Breast epithelium (tissue), 4 donors: Measurements from ENCODE around the gene LEPR. TPM values are rescaled to one million over a fixed set of nuclear protein-coding genes. Genes with fewer than 3 reads are reported as not detected.

Source experiments
- DNase-seq, 2 donors: peaks; one replicate each; pipeline ENCODE4 v3.0.0-alpha.2; 2019; ENCODE audit warnings: low spot score in 2 of 2
- H3K27ac ChIP-seq, 2 donors: fragments of 200-600 bp; sonication (generic) in 1 of 2; one replicate each; pipeline ENCODE4 v1.5.1; 2016 to 2019; ENCODE audit warnings: mild to moderate bottlenecking in 1 of 2
- H3K27me3 ChIP-seq, 2 donors: fragments of 200-600 bp; sonication (generic) in 1 of 2; one replicate each; pipeline versions ENCODE4 v1.5.1 to v1.6.0; 2017 to 2019; ENCODE audit warnings: control low read depth in 1 of 2, mild to moderate bottlenecking in 1 of 2
- H3K36me3 ChIP-seq: fragments of 200-600 bp; one replicate; pipeline ENCODE4 v1.5.1; 2019
- H3K4me1 ChIP-seq, 2 donors: fragments of 200-600 bp; sonication (generic); one replicate each; pipeline ENCODE4 v1.5.1; 2016 to 2019; ENCODE audit warnings: control low read depth in 1 of 2
- H3K4me3 ChIP-seq, 3 donors: fragments of 200-600 bp; sonication (generic); 1 replicate in 2 of 3; 2 replicates in 1 of 3; pipeline ENCODE4 v1.5.1; 2016 to 2019; ENCODE audit warnings: mild to moderate bottlenecking in 3 of 3, moderate library complexity in 2 of 3
- H3K9me3 ChIP-seq, 2 donors: fragments of 200-600 bp; sonication (generic) in 1 of 2; one replicate each; pipeline ENCODE4 v1.5.1; 2016 to 2019; ENCODE audit warnings: control low read depth in 1 of 2
- POLR2A ChIP-seq: fragments of 450-650 bp; IDR thresholded peaks from one replicate; pipeline ENCODE4 v1.6.1; 2016; ENCODE audit warnings: antibody characterized with exemption, mild to moderate bottlenecking, moderate library complexity
- POLR2AphosphoS5 ChIP-seq, 3 donors: sonication (generic); formaldehyde crosslinking; IDR thresholded peaks; one replicate each; pipeline ENCODE4 v1.6.1; 2017; ENCODE audit warnings: antibody characterized with exemption in 3 of 3
- intact Hi-C: fragments of 100-400 bp; cut with DNase I; formaldehyde crosslinking; loops from one replicate; pipeline ENCODE4 v1.15.1; 2023; ENCODE audit warnings: low total_unique reads
- total RNA-seq, 3 donors: library from RNA; depleted of rRNA; stranded (reverse); fragments of >200 nt; gene quantifications; one replicate each; pipeline ENCODE4 v1.1.0, GENCODE V29; 2016
- TF ChIP-seq, protein P1 (sequence below), 3 donors: fragments of 450-650 bp; IDR thresholded peaks; one replicate each; pipeline ENCODE4 v1.5.1; 2016 to 2017; ENCODE audit warnings: antibody characterized with exemption in 3 of 3, mild to moderate bottlenecking in 3 of 3, moderate library complexity in 3 of 3

Gene LEPR
- total RNA-seq, 3 donors from 2014 or later = 23.3 to 49.5 (median 23.5) TPM

DNA sequence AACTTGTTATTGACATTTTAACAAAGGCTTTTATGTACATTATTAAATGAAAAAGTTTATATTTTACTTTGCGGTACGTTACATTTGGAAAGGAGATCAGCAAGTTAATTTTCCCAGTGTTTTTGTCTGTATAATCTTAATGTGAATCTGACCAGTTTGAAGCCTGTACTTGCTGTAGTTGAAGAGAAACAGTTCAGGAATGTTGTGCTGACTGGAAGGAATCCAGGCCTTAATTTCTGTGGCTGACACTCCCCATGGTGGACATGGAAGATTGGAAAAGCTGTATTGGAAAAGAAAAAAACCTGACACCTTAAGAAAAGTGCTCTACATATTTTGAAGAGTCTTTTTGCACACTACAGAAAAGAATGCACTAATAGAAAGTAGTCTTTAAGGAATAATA lies 15.5 kb downstream of the LEPR start:
- Histone ChIP-seq H3K27me3 (no peaks in the 10 kb centered on the region), H3K4me1 (peaks cover 0 to 4% of the 10 kb centered on the region in 2 donors), H3K27ac (peak overlapping the region in 1 of 2 donors; percentile 17), H3K9me3 (no peaks in the 10 kb centered on the region), H3K36me3 (no peaks in the 10 kb centered on the region), H3K4me3 (no peak overlapping the region)
- no peak for TF ChIP-seq POLR2A
- TF ChIP-seq POLR2AphosphoS5 (IDR thresholded peaks at IDR 0.05) = no peak
- TF ChIP-seq, protein P1, sequence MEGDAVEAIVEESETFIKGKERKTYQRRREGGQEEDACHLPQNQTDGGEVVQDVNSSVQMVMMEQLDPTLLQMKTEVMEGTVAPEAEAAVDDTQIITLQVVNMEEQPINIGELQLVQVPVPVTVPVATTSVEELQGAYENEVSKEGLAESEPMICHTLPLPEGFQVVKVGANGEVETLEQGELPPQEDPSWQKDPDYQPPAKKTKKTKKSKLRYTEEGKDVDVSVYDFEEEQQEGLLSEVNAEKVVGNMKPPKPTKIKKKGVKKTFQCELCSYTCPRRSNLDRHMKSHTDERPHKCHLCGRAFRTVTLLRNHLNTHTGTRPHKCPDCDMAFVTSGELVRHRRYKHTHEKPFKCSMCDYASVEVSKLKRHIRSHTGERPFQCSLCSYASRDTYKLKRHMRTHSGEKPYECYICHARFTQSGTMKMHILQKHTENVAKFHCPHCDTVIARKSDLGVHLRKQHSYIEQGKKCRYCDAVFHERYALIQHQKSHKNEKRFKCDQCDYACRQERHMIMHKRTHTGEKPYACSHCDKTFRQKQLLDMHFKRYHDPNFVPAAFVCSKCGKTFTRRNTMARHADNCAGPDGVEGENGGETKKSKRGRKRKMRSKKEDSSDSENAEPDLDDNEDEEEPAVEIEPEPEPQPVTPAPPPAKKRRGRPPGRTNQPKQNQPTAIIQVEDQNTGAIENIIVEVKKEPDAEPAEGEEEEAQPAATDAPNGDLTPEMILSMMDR (IDR thresholded peaks at IDR 0.05) = no peak
- no peak for DNase-seq
- intact Hi-C loops = no loop called here

DNA sequence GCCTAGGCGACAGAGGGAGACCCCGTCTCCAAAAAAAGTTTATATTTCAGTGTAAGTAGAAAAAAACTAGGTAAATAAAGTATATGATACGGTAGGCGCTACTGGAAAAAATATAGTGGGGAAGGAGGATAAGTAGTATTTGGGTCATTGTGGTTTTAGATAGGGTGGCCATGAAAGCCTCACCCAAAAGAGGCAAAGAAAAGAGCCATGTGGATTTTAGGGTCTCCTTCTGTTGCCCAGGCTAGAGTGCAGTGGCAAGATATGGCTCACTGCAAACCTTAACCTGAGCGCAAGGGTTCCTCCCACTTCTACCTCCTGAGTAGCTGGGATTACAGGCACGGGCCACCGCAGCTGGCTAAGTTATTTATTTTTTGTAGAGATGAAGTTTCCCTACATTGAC lies 17.1 kb downstream of the LEPR start:
- TF ChIP-seq, protein P1 (IDR thresholded peaks at IDR 0.05) = no peak
- TF ChIP-seq POLR2AphosphoS5 (IDR thresholded peaks at IDR 0.05) = no peak
- no peak for TF ChIP-seq POLR2A
- H3K4me3 ChIP-seq = no peak overlapping the region
- H3K36me3 ChIP-seq = no peaks in the 10 kb centered on the region
- peaks cover 0 to 4% of the 10 kb centered on the region in 2 donors for H3K4me1 ChIP-seq
- no peaks in the 10 kb centered on the region for H3K27me3 ChIP-seq
- no peak for DNase-seq
- no peak overlapping the region for H3K27ac ChIP-seq
- intact Hi-C loops = no loop called here
- no peaks in the 10 kb centered on the region for H3K9me3 ChIP-seq

DNA sequence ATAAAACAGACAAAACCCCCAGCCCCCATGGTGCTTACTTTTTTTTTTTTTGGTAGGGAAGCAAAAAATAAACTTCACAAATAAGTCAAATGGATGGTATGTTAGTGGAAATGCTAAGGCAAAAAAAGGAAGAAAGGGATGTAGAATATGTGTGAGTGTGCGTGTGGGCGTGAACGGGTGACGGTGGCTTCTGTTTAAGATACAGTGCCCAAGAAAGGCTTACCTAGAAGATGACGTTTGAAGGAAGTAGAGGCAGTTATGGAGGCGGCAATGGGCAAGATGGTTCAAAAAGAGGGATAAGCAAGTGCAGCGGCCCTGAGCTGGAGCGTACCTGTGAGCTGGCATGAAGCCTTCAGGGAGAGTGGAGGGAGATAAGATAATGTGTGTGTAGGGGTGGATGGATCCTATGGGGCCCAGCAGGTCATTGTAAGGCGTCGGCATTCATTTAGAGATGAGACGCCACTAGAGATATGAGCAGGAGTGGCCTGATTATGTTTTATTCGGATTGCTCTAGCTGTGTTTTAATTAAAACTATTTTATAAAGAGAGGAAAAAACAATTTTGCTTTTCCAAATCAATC lies 19.9 kb downstream of the LEPR start:
- intact Hi-C loops = no loop called here
- no peaks in the 10 kb centered on the region for H3K9me3 ChIP-seq
- H3K27ac ChIP-seq = no peak overlapping the region
- no peaks in the 10 kb centered on the region for H3K27me3 ChIP-seq
- TF ChIP-seq POLR2AphosphoS5 (IDR thresholded peaks at IDR 0.05) = no peak
- no peak for TF ChIP-seq POLR2A
- TF ChIP-seq, protein P1 (IDR thresholded peaks at IDR 0.05) = no peak
- no peaks in the 10 kb centered on the region for H3K4me1 ChIP-seq
- no peak for DNase-seq
- no peak overlapping the region for H3K4me3 ChIP-seq
- no peaks in the 10 kb centered on the region for H3K36me3 ChIP-seq

DNA sequence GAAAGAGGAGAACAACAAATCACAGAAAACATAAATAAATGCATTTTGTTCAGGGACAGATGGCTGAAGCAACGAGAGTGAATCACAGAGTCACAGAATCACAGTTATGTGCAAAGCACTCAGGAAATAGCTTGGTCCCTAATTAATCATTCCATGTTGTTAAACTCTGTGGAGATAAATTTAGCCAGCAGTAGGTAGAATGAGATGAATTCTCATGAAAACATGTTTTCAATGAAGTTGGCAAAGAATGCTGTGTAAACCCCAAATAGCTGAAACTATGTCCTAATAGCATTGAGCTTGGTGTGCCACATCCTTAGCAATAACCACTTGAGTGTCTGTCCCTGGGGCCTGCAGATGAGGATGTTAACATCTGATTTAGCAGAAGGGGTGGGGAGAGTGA lies 20.4 kb downstream of the LEPR start:
- no peaks in the 10 kb centered on the region for H3K9me3 ChIP-seq
- H3K36me3 ChIP-seq = no peaks in the 10 kb centered on the region
- no peak for TF ChIP-seq POLR2AphosphoS5 (IDR thresholded peaks at IDR 0.05)
- TF ChIP-seq, protein P1 (IDR thresholded peaks at IDR 0.05) = no peak
- no peak for TF ChIP-seq POLR2A
- no peak for DNase-seq
- H3K27me3 ChIP-seq = no peaks in the 10 kb centered on the region
- H3K4me1 ChIP-seq = no peaks in the 10 kb centered on the region
- H3K27ac ChIP-seq = no peak overlapping the region
- intact Hi-C loops = no loop called here
- H3K4me3 ChIP-seq = no peak overlapping the region

DNA sequence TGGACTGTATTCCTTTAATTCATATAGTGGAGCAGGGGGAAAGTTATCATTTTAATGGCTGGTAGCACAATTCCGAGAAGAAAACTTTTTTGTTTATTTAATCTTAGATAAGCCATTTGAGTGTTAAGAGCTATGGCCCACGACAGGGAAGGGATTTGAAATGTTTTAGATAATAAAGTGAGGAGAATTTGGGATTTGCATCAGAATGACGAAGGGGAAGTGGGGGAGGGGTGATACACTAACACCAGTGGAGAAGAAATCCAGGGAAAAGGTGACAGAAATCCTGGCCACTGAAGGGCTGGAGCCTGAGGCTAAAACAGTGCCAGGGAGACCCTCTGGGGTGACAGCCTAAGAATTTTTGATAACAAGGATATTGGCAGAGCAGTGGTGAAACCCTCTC lies 21.0 kb downstream of the LEPR start:
- intact Hi-C loops = no loop called here
- no peak for DNase-seq
- Histone ChIP-seq H3K4me3 (no peak overlapping the region), H3K36me3 (no peaks in the 10 kb centered on the region), H3K4me1 (no peaks in the 10 kb centered on the region), H3K27me3 (no peaks in the 10 kb centered on the region), H3K9me3 (no peaks in the 10 kb centered on the region), H3K27ac (no peak overlapping the region)
- no peak for TF ChIP-seq POLR2A
- TF ChIP-seq, protein P1 (IDR thresholded peaks at IDR 0.05) = no peak
- TF ChIP-seq POLR2AphosphoS5 (IDR thresholded peaks at IDR 0.05) = no peak
